Activated CD8-positive, alpha-beta T cell treated with anti-CD3 and anti-CD28 coated beads for 36 hours (primary cell): ENCODE results near the gene ADCY7. TPM values are rescaled to one million over a fixed set of nuclear protein-coding genes. Genes with fewer than 3 reads are reported as not detected.

Experiments used
- ATAC-seq: fragments of 200-7000 bp; cut with Tn5 transposase; one replicate; pipeline ENCODE4 v1.10.0; 2021; ENCODE audit warnings: mild to moderate bottlenecking, moderate library complexity
- CTCF ChIA-PET: fragments of 350-600 bp; sonication (Branson Sonifier 250); formaldehyde crosslinking; loops from one replicate; lab custom pipeline; 2021; ENCODE audit warnings: antibody characterized with exemption; lab: Charles Lee
- POLR2A ChIA-PET: fragments of 350-600 bp; sonication (Branson Sonifier 250); formaldehyde crosslinking; loops from one replicate; lab custom pipeline; 2021; ENCODE audit warnings: antibody characterized with exemption; lab: Charles Lee
- DNase-seq: peaks from one replicate; pipeline ENCODE4 v3.0.0-alpha.2; 2020
- H3K27ac Mint-ChIP-seq: one replicate; pipeline ENCODE4 v1.8.0; 2021; ENCODE audit warnings: mild to moderate bottlenecking, mixed read lengths
- H3K27me3 Mint-ChIP-seq: one replicate; pipeline ENCODE4 v1.8.0; 2021; ENCODE audit warnings: mixed read lengths
- H3K36me3 Mint-ChIP-seq: one replicate; pipeline ENCODE4 v1.8.0; 2021; ENCODE audit warnings: low read depth, mixed read lengths
- H3K4me1 Mint-ChIP-seq: one replicate; pipeline ENCODE4 v1.8.0; 2021; ENCODE audit warnings: low read depth, mixed read lengths
- H3K4me3 Mint-ChIP-seq: one replicate; pipeline ENCODE4 v1.8.0; 2021; ENCODE audit warnings: mild to moderate bottlenecking, moderate library complexity, mixed read lengths
- H3K9me3 Mint-ChIP-seq: one replicate; pipeline ENCODE4 v1.8.0; 2021; ENCODE audit warnings: mixed read lengths
- intact Hi-C: fragments of 100-400 bp; cut with micrococcal nuclease; formaldehyde crosslinking; loops from one replicate; pipeline ENCODE4 v1.10.0; 2022
- total RNA-seq, 2 experiments: library from RNA; stranded (reverse); gene quantifications; one replicate each; pipeline ENCODE4 v1.2.3, GENCODE V29; 2021
- TF ChIP-seq, protein P1 (sequence below): fragments of 200-600 bp; IDR thresholded peaks from one replicate; pipeline ENCODE4 v1.8.0; 2022; ENCODE audit warnings: antibody characterized with exemption, mild to moderate bottlenecking

ADCY7 gene
- total RNA-seq, 2 experiments from 2014 or later = 89.9 to 92.1 TPM

DNA sequence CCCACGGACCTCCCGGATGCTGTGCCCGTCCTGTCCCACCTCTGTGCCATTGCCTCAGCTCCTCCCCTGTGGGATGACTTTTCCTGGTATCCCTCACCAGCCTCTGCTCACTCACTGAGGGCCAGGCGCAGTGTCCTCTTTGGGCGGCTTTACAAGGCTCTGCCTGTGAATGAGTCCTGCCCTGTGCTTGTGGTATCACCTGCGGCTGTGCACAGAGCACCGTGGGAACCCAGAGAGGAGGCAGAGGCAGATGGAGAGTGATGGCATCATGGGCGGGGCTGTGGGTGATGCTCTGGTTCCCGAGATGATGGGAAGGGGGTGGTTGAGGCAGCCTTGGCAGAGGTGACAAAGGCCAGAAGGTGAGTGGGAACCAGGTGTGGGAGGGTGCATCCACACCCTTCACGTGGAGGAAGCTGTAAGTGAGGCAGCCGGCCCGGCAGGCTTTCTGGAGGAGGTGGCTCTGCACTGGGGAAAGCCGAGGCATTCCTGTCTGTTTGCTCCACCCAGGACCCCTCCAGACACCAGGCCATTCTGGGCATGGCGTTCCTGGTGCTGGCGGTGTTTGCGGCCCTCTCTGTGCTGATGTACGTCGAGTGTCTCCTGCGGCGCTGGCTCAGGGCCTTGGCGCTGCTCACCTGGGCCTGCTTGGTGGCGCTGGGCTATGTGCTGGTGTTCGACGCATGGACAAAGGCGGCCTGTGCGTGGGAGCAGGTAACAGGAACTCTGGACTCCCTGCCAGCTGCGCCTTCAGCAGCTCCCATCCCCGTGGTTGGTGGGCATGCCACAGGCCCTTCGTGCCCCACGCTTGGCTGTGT, 23.8 kb downstream of the ADCY7 start:
- intact Hi-C loops = loop anchor here (10.0 kb wide), 1 partner anchor 75 kb away; no protein-coding TSS in a partner anchor
- CTCF ChIA-PET = no interaction called here
- no peak for ATAC-seq

DNA sequence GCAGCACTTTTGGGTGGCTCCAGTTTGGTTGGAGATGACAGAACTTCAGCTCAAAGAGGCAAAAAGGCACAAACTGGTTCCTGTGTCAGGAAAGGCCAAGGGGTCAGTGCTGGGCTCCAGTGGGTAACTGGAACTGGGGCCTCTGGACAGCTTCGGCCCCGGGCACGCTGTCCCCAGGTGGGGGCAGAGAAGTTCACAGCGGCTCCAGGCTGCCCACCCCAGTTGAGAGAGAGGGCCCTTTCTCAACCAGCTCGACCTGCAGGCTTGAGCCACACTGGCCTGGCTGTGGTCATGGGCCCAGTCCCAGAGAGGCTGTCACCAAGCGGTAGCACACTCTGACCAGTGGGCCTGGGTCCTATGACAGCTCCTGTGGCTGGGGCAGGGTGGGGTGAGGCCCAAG, 24.5 kb downstream of the ADCY7 start:
- H3K27me3 Mint-ChIP-seq = no peaks in the 10 kb centered on the region
- no peak overlapping the region for H3K27ac Mint-ChIP-seq
- TF ChIP-seq, protein P1, sequence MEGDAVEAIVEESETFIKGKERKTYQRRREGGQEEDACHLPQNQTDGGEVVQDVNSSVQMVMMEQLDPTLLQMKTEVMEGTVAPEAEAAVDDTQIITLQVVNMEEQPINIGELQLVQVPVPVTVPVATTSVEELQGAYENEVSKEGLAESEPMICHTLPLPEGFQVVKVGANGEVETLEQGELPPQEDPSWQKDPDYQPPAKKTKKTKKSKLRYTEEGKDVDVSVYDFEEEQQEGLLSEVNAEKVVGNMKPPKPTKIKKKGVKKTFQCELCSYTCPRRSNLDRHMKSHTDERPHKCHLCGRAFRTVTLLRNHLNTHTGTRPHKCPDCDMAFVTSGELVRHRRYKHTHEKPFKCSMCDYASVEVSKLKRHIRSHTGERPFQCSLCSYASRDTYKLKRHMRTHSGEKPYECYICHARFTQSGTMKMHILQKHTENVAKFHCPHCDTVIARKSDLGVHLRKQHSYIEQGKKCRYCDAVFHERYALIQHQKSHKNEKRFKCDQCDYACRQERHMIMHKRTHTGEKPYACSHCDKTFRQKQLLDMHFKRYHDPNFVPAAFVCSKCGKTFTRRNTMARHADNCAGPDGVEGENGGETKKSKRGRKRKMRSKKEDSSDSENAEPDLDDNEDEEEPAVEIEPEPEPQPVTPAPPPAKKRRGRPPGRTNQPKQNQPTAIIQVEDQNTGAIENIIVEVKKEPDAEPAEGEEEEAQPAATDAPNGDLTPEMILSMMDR = no peak
- no peak for DNase-seq
- intact Hi-C loops = no loop called here
- ChIA-PET POLR2A (interaction anchor here (0.7 to 19.3 kb wide), 3 partner anchors 23 to 68 kb away, joined by 3 to 215 read pairs (median 3); partner anchors contain the start of gene ADCY7), CTCF (no interaction called here)
- no peak for ATAC-seq
- no peak overlapping the region for H3K4me3 Mint-ChIP-seq
- peaks cover 43% of the 10 kb centered on the region for H3K36me3 Mint-ChIP-seq
- H3K4me1 Mint-ChIP-seq = peaks cover 20% of the 10 kb centered on the region
- no peaks in the 10 kb centered on the region for H3K9me3 Mint-ChIP-seq

More for the DNA sequence above, 23.8 kb downstream of the ADCY7 start:
- Mint-ChIP-seq H3K4me1 (peaks cover 22% of the 10 kb centered on the region), H3K36me3 (peaks cover 42% of the 10 kb centered on the region), H3K27ac (peak overlapping the region; percentile 10), H3K27me3 (no peaks in the 10 kb centered on the region), H3K9me3 (peaks cover 2% of the 10 kb centered on the region), H3K4me3 (no peak overlapping the region)
- POLR2A ChIA-PET = interaction anchor here (1.3 to 19.3 kb wide), 2 partner anchors 22 to 25 kb away, joined by 3 to 215 read pairs; partner anchors contain the start of gene ADCY7
- TF ChIP-seq, protein P1 = no peak
- no peak for DNase-seq

DNA sequence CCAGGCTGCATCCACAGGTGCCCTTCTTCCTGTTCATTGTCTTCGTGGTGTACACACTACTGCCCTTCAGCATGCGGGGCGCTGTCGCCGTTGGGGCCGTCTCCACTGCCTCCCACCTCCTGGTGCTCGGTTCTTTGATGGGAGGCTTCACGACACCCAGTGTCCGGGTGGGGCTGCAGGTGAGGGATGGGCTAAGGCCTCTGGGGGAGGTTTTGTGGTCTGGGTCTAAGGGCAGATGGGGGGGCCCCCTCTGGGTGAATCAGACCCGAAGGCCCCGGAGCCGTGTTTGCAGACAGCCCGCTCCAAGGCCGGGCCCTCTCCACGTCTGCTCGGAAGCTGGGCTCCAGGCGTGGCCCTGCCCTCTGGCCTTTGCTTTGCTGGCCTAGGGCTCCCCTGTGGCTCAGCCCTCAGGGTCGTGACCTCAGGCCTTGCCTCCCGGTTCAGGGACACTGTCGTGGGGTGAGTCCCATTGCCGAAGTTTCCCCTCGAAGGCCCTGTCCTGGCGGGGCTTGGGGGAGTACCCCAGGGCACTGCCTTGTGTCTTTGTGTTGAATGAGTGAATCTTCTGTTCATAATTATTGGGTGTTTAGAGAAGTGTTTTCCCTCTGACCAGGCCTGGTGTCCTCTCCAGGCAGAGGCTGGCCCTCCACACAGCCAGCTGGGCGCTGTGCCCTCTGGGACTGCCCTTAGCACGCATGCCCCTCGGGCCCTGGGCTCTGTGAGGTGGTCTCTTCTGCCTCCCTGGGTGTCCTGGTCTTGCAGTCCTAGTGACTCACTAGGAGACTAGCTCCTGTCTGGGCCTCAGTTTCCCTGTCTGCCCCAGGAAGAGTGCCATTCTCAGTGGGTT, 25.6 kb downstream of the ADCY7 start:
- ChIA-PET CTCF (no interaction called here), POLR2A (no interaction called here)
- peak overlapping the region; percentile 55 for H3K27ac Mint-ChIP-seq
- DNase-seq (no peak), ATAC-seq (no peak)
- TF ChIP-seq, protein P1 = no peak
- H3K4me3 Mint-ChIP-seq = no peak overlapping the region
- H3K36me3 Mint-ChIP-seq = peaks cover 37% of the 10 kb centered on the region
- intact Hi-C loops = no loop called here
- no peaks in the 10 kb centered on the region for H3K9me3 Mint-ChIP-seq
- no peaks in the 10 kb centered on the region for H3K27me3 Mint-ChIP-seq
- peaks cover 14% of the 10 kb centered on the region for H3K4me1 Mint-ChIP-seq

DNA sequence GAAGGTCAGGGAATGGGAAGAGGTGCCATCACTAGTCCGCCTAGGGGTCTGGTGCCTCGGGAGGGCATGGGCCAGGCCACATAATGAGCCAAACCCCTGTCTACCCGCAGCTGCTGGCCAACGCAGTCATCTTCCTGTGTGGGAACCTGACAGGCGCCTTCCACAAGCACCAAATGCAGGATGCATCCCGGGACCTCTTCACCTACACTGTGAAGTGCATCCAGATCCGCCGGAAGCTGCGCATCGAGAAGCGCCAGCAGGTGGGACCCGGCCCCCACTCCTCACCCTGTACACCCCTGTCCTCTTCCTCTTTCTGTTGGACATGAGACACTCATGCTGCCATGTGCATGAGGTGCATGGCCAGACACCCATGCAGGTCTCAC, 26.2 kb downstream of the ADCY7 start:
- H3K4me3 Mint-ChIP-seq = no peak overlapping the region
- no peak overlapping the region for H3K27ac Mint-ChIP-seq
- peaks cover 14% of the 10 kb centered on the region for H3K4me1 Mint-ChIP-seq
- ChIA-PET CTCF (no interaction called here), POLR2A (interaction anchor here (1.1 kb wide), 1 partner anchor 40 kb away, joined by 3 read pairs; no protein-coding TSS in a partner anchor)
- TF ChIP-seq, protein P1 = no peak
- H3K9me3 Mint-ChIP-seq = no peaks in the 10 kb centered on the region
- peaks cover 36% of the 10 kb centered on the region for H3K36me3 Mint-ChIP-seq
- DNase-seq (no peak), ATAC-seq (no peak)
- intact Hi-C loops = no loop called here
- H3K27me3 Mint-ChIP-seq = no peaks in the 10 kb centered on the region
